GM18507 (cell line): Measurements from ENCODE around the gene EPO.
"Not testable (repeated sequence)": the region's sequence is repeated elsewhere in the genome, so short reads cannot be mapped to it uniquely, and the experiment has no call there.

ENCODE experiments used
- DNase-seq: peaks from one replicate; pipeline ENCODE4 v3.0.0; 2011; ENCODE audit warnings: low read depth; ENCODE audit not compliant: insufficient read length; ENCODE audit errors: extremely low spot score
- FAIRE-seq: peaks from 2 replicates; lab custom pipeline; 2011; peaks lifted over from hg19 to GRCh38; lab: Jason Lieb, UNC

EPO gene

GRCh38 chr7:100728196-100728595 is 7.9 kb downstream of the EPO start:
- no peak for FAIRE-seq
- DNase-seq: no peak

GRCh38 chr7:100730136-100730800 is 10.0 kb downstream of the EPO start:
- FAIRE-seq: no peak
- DNase-seq: no peak

- FAIRE-seq: no peak
- no peak for DNase-seq
Observed at GRCh38 chr7:100731937-100732636, 11.8 kb downstream of the EPO start.

GRCh38 chr7:100735730-100736129 is 15.5 kb downstream of the EPO start:
- no peak for FAIRE-seq
- DNase-seq: no peak

- DNase-seq: no peak
- FAIRE-seq: no peak
Observed at GRCh38 chr7:100736671-100737070, 16.4 kb downstream of the EPO start.

GRCh38 chr7:100739934-100740333 is 19.7 kb downstream of the EPO start:
- FAIRE-seq: no peak
- no peak for DNase-seq

- FAIRE-seq (no peak), DNase-seq (no peak)
Observed at GRCh38 chr7:100744605-100745004, 24.3 kb downstream of the EPO start.

GRCh38 chr7:100745184-100745583 is 24.9 kb downstream of the EPO start:
- FAIRE-seq (no peak), DNase-seq (no peak)

- FAIRE-seq: no peak
- no peak for DNase-seq
Observed at GRCh38 chr7:100752994-100753393, 32.7 kb downstream of the EPO start.

- FAIRE-seq (no peak), DNase-seq (no peak)
Observed at GRCh38 chr7:100753750-100754149, 33.5 kb downstream of the EPO start.

- DNase-seq (no peak), FAIRE-seq (no peak)
Observed at GRCh38 chr7:100759357-100760171, 39.3 kb downstream of the EPO start.

- not testable (repeated sequence) for FAIRE-seq, DNase-seq
Observed at GRCh38 chr7:100762841-100763240, 42.6 kb downstream of the EPO start.

- no peak for DNase-seq
- no peak for FAIRE-seq
Observed at GRCh38 chr7:100763556-100764140, 43.4 kb downstream of the EPO start.

- DNase-seq: no peak
- FAIRE-seq: no peak
Observed at GRCh38 chr7:100764841-100765240, 44.6 kb downstream of the EPO start.

- FAIRE-seq: no peak
Observed at GRCh38 chr7:100765250-100765649, 45.0 kb downstream of the EPO start.

GRCh38 chr7:100768784-100769183 is 48.5 kb downstream of the EPO start:
- DNase-seq: no peak
- FAIRE-seq: no peak

More at GRCh38 chr7:100765250-100765649, 45.0 kb downstream of the EPO start:
- no peak for DNase-seq
